Stimulated activated CD8-positive, alpha-beta memory T cell treated with anti-CD3 and anti-CD28 coated beads, Interleukin-7, amount 100 ng/mL, for 4 hours (primary cell): ENCODE measurements around the gene MAZ.

Source experiments
- DNase-seq, 2 donors: peaks; one replicate each; pipeline ENCODE4 v3.0.0-alpha.2; 2020; ENCODE audit warnings: low read depth in 2 of 2

MAZ gene

GRCh38 chr16:29854520-29855100 lies 48.3 kb downstream of the MAZ start:
- no peak for DNase-seq

- no peak for DNase-seq
These were observed 50.9 kb downstream of the MAZ start for GRCh38 chr16:29857133-29857760.

DNA sequence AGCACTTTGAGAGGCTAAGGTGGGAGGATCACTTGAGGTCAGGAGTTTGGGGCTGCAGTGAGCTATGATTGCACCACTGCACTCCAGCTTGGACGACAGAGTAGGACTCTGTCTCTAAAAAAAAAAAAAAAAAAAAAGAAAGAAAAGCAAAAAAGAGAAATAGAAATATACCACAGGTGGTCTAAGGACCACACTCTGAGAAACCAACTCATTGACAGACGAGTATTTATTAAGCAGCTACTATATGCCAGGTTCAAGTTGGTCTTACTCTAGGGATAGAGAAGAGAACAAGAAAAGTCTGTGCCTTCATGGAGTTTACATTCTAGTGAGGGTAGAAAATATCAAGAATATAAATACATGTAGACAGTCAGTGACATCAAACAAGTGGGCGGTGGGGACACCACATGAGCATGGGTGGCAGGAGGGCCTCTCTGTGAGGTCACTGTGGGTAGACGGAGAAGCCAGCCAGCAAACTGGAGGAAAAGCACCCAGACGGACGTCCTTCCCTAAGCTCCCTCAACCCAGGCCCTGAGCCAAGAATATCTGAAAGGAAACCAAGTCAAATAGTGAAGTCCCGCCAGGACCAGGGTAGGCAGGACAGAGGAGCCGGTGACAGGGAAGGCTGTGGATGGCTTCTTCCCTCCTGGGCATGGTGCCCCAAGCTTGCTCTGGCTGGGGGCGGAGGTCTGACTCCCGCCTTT lies 52.0 kb downstream of the MAZ start:
- DNase-seq = no peak

DNA sequence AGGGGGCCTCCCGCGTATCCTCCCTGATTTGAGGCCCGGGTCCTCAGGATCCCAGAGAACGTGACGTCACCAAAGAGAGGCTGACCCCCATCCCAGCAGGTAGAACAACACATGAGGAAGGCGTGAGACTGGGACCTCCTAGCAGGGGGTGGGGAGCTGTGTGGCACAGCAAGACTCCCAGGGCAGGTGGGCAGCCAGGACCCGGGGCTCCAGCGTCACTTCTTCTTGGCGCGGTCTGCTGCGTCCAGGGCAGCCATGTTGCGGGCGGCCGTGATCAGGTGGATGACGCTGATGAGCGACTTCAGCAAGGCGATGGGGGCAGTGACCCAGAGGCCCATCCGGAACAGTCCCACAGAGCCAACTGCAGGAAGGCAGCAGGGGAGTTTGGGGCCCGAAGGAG lies 52.6 kb downstream of the MAZ start:
- no peak for DNase-seq

DNA sequence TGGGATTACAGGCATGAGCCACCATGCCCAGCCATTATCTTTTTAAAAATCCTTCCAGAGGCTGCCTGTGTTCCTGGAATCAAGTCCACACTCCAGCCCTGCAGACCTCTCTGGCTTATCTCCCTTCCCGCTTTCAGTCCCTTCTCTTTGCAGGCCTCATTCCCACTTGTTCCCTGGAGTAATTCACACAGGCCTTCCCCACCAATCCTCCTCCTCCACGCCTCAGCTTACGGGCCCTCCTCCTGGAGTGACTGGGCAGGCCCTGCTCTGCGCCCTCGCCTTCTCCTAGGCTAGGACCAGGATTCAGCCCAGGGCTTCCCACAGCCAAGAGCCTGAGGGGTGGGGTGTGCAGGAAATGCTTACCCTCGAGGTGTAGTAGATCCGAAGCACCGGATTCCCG lies 53.9 kb downstream of the MAZ start:
- DNase-seq = no peak
